Endothelial cell of umbilical vein (primary cell): ENCODE results near the gene PWWP2A. TPM values are rescaled to one million over a fixed set of nuclear protein-coding genes. Genes with fewer than 3 reads are reported as not detected.

Source experiments
- BruUV-seq: library from RNA; stranded (reverse); fragments of 400-500 nt; replicated peaks from 2 replicates; lab custom pipeline; 2021; lab: Mats Ljungman, UMichigan
- CTCF ChIA-PET: fragments of 300-600, 350-600 bp; sonication (Branson Sonifier 250); formaldehyde crosslinking; loops from one replicate; lab custom pipeline; 2021; ENCODE audit warnings: antibody characterized with exemption, inconsistent platforms; lab: Charles Lee
- POLR2A ChIA-PET: fragments of 300-600, 350-600 bp; sonication (Branson Sonifier 250); formaldehyde crosslinking; loops from one replicate; lab custom pipeline; 2021; ENCODE audit warnings: antibody characterized with exemption, inconsistent platforms; lab: Charles Lee
- DNase-seq: peaks from one replicate; pipeline ENCODE4 v3.0.0-alpha.2; 2011; ENCODE audit warnings: low read depth, low spot score
- FAIRE-seq: peaks from 2 replicates; lab custom pipeline; 2011; peaks lifted over from hg19 to GRCh38; lab: Jason Lieb, UNC
- H2AFZ ChIP-seq: 2 replicates; pipeline ENCODE4 v1.6.0; 2012; ENCODE audit warnings: low read depth, low read length, control low read depth, inconsistent platforms
- H3K27ac ChIP-seq: 2 replicates; pipeline ENCODE4 v1.5.1; 2011; ENCODE audit warnings: low read depth, mild to moderate bottlenecking, control low read depth, low read length, moderate library complexity; ENCODE audit not compliant: insufficient read depth
- H3K27me3 ChIP-seq, 2 experiments: 2 replicates each; pipeline versions ENCODE4 v1.6.0 to v1.6.1; 2011; ENCODE audit warnings: low read length in 2 of 2, mixed read lengths in 1 of 2; ENCODE audit not compliant: control insufficient read depth in 2 of 2, insufficient read depth in 2 of 2
- H3K36me3 ChIP-seq, 2 experiments: 2 replicates in 1 of 2; 3 replicates in 1 of 2; pipeline ENCODE4 v1.5.1; 2011; ENCODE audit warnings: low read length in 2 of 2, mild to moderate bottlenecking in 1 of 2, moderate library complexity in 1 of 2; ENCODE audit not compliant: control insufficient read depth in 2 of 2, insufficient read depth in 2 of 2; ENCODE audit errors: extremely low read depth in 1 of 2
- H3K4me1 ChIP-seq: 3 replicates; pipeline ENCODE4 v1.5.1; 2011; ENCODE audit warnings: mild to moderate bottlenecking, low read length; ENCODE audit not compliant: control insufficient read depth, insufficient read depth; ENCODE audit errors: extremely low read depth
- H3K4me2 ChIP-seq: 2 replicates; pipeline ENCODE4 v1.6.1; 2011; ENCODE audit warnings: low read length, control low read depth, mixed read lengths; ENCODE audit not compliant: insufficient read depth
- H3K4me3 ChIP-seq, 3 experiments: fragments of 200-600 bp in 1 of 3; sonication (generic), shearing (Covaris generic) in 1 of 3; replicated peaks in 1 of 3; 2 replicates each; pipeline ENCODE4 v1.5.1; 2011 to 2016; ENCODE audit warnings: control low read depth in 3 of 3, low read length in 3 of 3, mild to moderate bottlenecking in 2 of 3, inconsistent platforms in 1 of 3, low read depth in 1 of 3, moderate library complexity in 1 of 3; ENCODE audit not compliant: insufficient read depth in 1 of 3
- H3K79me2 ChIP-seq: 2 replicates; pipeline ENCODE4 v1.6.0; 2012; ENCODE audit warnings: low read length, inconsistent platforms; ENCODE audit not compliant: control insufficient read depth, insufficient read depth
- H3K9ac ChIP-seq: replicated peaks from 2 replicates; pipeline ENCODE3; 2011; ENCODE audit warnings: low read length, control low read depth; ENCODE audit not compliant: insufficient read depth; ENCODE audit errors: extremely low read depth
- H3K9me1 ChIP-seq: replicated peaks from 3 replicates; pipeline ENCODE4 v1.6.0; 2011; ENCODE audit warnings: mild to moderate bottlenecking, low read length; ENCODE audit not compliant: control insufficient read depth, insufficient read depth; ENCODE audit errors: extremely low read depth
- H3K9me3 ChIP-seq: replicated peaks from 2 replicates; pipeline ENCODE4 v1.5.1; 2012; ENCODE audit warnings: low read length, inconsistent platforms; ENCODE audit not compliant: control insufficient read depth, insufficient read depth
- H4K20me1 ChIP-seq: replicated peaks from 2 replicates; pipeline ENCODE3; 2011; ENCODE audit warnings: mild to moderate bottlenecking, low read length; ENCODE audit not compliant: control insufficient read depth, insufficient read depth; ENCODE audit errors: extremely low read depth
- EZH2 ChIP-seq: IDR thresholded peaks from 2 replicates; pipeline ENCODE4 v1.6.1; 2012; ENCODE audit warnings: borderline replicate concordance, low read depth, mild to moderate bottlenecking, moderate library complexity, low read length, inconsistent platforms; ENCODE audit not compliant: severe bottlenecking
- FOS ChIP-seq: IDR thresholded peaks from 2 replicates; pipeline ENCODE4 v1.6.1; 2011; ENCODE audit warnings: mild to moderate bottlenecking, low read length, moderate library complexity, borderline replicate concordance; ENCODE audit not compliant: insufficient read depth
- JUN ChIP-seq: IDR thresholded peaks from 2 replicates; pipeline ENCODE4 v1.6.1; 2011; ENCODE audit warnings: borderline replicate concordance, low read depth; ENCODE audit not compliant: insufficient read length, insufficient read depth
- MYC ChIP-seq: IDR thresholded peaks from one replicate; pipeline ENCODE4 v1.6.1; 2011; ENCODE audit warnings: mild to moderate bottlenecking, low read depth, low read length
- POLR2A ChIP-seq: IDR thresholded peaks from 2 replicates; pipeline ENCODE4 v1.6.1; 2012; ENCODE audit warnings: low read depth, mild to moderate bottlenecking, control low read depth, low read length
- POLR2AphosphoS5 ChIP-seq: IDR thresholded peaks from 2 replicates; pipeline ENCODE4 v1.6.1; 2012; ENCODE audit warnings: low read depth, mild to moderate bottlenecking, control low read depth, low read length, moderate library complexity; ENCODE audit not compliant: insufficient read depth
- dilution Hi-C: fragments of 300-500 bp; cut with MboI; formaldehyde crosslinking; loops from one replicate; pipeline ENCODE4 v1.15.0; 2019; ENCODE audit warnings: low sequenced_read_pairs; ENCODE audit not compliant: extremely low pct_ligation_motif_present
- intact Hi-C: fragments of 100-400 bp; cut with micrococcal nuclease; formaldehyde crosslinking; loops from one replicate; pipeline ENCODE4 v1.10.0; 2022
- polyA plus RNA-seq, 4 experiments: library from polyadenylated mRNA; depleted of rRNA in 3 of 4; stranded (reverse) in 3 of 4; unstranded in 1 of 4; fragments of >200 nt; gene quantifications; 2 replicates each; pipeline versions ENCODE4 v1.2.1 to v1.2.3, GENCODE V29; 2011 to 2012; ENCODE audit warnings: missing spikeins in 1 of 4
- total RNA-seq: library from RNA; stranded (reverse); gene quantifications from 2 replicates; pipeline ENCODE4 v1.2.3, GENCODE V29; 2021
- TF ChIP-seq, protein P1 (sequence below), 2 donors: IDR thresholded peaks; 1 replicate in 1 of 2; 2 replicates in 1 of 2; pipeline ENCODE4 v1.5.1; 2011; ENCODE audit warnings: low read length in 2 of 2, mild to moderate bottlenecking in 2 of 2, moderate library complexity in 2 of 2, control low read depth in 1 of 2, inconsistent platforms in 1 of 2, low read depth in 1 of 2; ENCODE audit not compliant: insufficient read depth in 1 of 2; ENCODE audit errors: extremely low read depth in 1 of 2
- TF ChIP-seq, protein P2 (sequence below): IDR thresholded peaks from 2 replicates; pipeline ENCODE4 v1.6.1; 2011; ENCODE audit not compliant: insufficient read depth, insufficient read length

PWWP2A gene
- total and polyA plus RNA-seq, 2 donors (not counting 3 experiments of a cell fraction or from before 2014, with no cell fraction given): 4.6 to 19.3 TPM

DNA sequence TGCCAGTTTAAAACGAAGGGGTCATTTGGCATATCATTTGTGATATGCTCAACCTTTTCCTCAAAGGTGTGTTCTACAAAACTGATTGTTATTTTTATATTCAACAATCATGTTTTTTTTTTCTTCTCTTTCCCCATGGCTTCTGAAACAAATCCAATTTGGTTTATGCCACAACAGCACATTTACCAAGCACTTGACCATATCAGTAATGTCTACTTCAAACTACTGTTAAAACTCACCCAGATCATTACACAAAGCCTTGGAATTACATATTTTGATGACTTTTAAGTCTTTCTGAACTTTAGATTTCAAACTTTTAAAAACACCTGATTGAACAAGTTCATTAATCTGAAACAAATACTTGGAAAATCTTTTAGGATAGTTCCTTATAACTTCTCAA lies 29.2 kb downstream of the PWWP2A start:
- Histone ChIP-seq H3K27me3 (no peaks in the 10 kb centered on the region), H2AFZ (no peak overlapping the region), H3K9me1 (no peaks in the 10 kb centered on the region), H3K9ac (no peak overlapping the region), H3K4me1 (peaks cover 17% of the 10 kb centered on the region), H3K9me3 (no peaks in the 10 kb centered on the region), H3K79me2 (no peaks in the 10 kb centered on the region), H3K27ac (no peak overlapping the region), H4K20me1 (no peaks in the 10 kb centered on the region), H3K36me3 (peaks cover 5 to 8% of the 10 kb centered on the region in 2 experiments), H3K4me3 (no peak overlapping the region), H3K4me2 (peak overlapping the region; percentile 16)
- FAIRE-seq: no peak
- intact Hi-C loops: no loop called here
- BruUV-seq: no TSS peak
- ChIA-PET POLR2A (interaction anchor here (1.5 kb wide), 1 partner anchor 29 kb away, joined by 4 read pairs; the partner anchor contains the start of gene PWWP2A), CTCF (interaction anchor here (1.3 to 1.6 kb wide), 3 partner anchors 10 to 301 kb away, joined by 4 to 8 read pairs (median 5); no protein-coding TSS in a partner anchor)
- no peak for DNase-seq
- TF ChIP-seq JUN (no peak), POLR2A (no peak), MYC (no peak), FOS (no peak), POLR2AphosphoS5 (no peak), EZH2 (no peak)
- TF ChIP-seq, protein P1, sequence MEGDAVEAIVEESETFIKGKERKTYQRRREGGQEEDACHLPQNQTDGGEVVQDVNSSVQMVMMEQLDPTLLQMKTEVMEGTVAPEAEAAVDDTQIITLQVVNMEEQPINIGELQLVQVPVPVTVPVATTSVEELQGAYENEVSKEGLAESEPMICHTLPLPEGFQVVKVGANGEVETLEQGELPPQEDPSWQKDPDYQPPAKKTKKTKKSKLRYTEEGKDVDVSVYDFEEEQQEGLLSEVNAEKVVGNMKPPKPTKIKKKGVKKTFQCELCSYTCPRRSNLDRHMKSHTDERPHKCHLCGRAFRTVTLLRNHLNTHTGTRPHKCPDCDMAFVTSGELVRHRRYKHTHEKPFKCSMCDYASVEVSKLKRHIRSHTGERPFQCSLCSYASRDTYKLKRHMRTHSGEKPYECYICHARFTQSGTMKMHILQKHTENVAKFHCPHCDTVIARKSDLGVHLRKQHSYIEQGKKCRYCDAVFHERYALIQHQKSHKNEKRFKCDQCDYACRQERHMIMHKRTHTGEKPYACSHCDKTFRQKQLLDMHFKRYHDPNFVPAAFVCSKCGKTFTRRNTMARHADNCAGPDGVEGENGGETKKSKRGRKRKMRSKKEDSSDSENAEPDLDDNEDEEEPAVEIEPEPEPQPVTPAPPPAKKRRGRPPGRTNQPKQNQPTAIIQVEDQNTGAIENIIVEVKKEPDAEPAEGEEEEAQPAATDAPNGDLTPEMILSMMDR (IDR thresholded peaks at IDR 0.05; ENCODE audit: extremely low read depth in 1 of 2, insufficient read depth in 1 of 2, low read depth in 1 of 2, low read length in 2 of 2): no peak
- TF ChIP-seq, protein P2, sequence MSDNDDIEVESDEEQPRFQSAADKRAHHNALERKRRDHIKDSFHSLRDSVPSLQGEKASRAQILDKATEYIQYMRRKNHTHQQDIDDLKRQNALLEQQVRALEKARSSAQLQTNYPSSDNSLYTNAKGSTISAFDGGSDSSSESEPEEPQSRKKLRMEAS: no peak
- dilution Hi-C loops: no loop called here
